HL-60 (cell line): ENCODE measurements around the gene MIEN1.
"Not testable (repeated sequence)": the region's sequence is repeated elsewhere in the genome, so short reads cannot be mapped to it uniquely, and the experiment has no call there.

ENCODE experiments used
- DNase-seq, 2 experiments: peaks; one replicate each; pipeline ENCODE4 v3.0.0-alpha.2; 2010 to 2020; ENCODE audit warnings: low read depth in 1 of 2, low spot score in 1 of 2
- H3K27ac ChIP-seq: fragments of 250-450 bp; sonication (Bioruptor Pico); replicated peaks from 2 replicates; pipeline ENCODE4 v1.5.1; 2020; ENCODE audit warnings: mild to moderate bottlenecking, moderate library complexity
- H3K27me3 ChIP-seq: fragments of 250-450 bp; sonication (Bioruptor Pico); 2 replicates; pipeline ENCODE4 v1.5.1; 2021; ENCODE audit warnings: mild to moderate bottlenecking, moderate library complexity; ENCODE audit not compliant: insufficient read depth, poor library complexity, severe bottlenecking
- H3K4me3 ChIP-seq: replicated peaks from 2 replicates; pipeline ENCODE4 v1.5.1; 2011; ENCODE audit warnings: mild to moderate bottlenecking, control low read depth, low read length; ENCODE audit not compliant: insufficient read depth
- GABPA ChIP-seq: IDR thresholded peaks from 2 replicates; pipeline ENCODE4 v1.6.1; 2012; ENCODE audit warnings: low read depth
- POLR2AphosphoS5 ChIP-seq: IDR thresholded peaks from 2 replicates; pipeline ENCODE4 v1.6.1; 2012; ENCODE audit warnings: low read depth
- SPI1 ChIP-seq: IDR thresholded peaks from 2 replicates; pipeline ENCODE4 v1.6.1; 2012; ENCODE audit warnings: low read depth, mild to moderate bottlenecking, borderline replicate concordance
- TF ChIP-seq, protein P1 (sequence below): IDR thresholded peaks from 2 replicates; pipeline ENCODE4 v1.6.1; 2012; ENCODE audit warnings: low read depth; ENCODE audit not compliant: insufficient replicate concordance
- TF ChIP-seq, protein P2 (sequence below): IDR thresholded peaks from one replicate; pipeline ENCODE4 v1.5.1; 2011; ENCODE audit warnings: low read length, control low read depth, inconsistent platforms; ENCODE audit not compliant: insufficient read depth

Gene MIEN1

DNA sequence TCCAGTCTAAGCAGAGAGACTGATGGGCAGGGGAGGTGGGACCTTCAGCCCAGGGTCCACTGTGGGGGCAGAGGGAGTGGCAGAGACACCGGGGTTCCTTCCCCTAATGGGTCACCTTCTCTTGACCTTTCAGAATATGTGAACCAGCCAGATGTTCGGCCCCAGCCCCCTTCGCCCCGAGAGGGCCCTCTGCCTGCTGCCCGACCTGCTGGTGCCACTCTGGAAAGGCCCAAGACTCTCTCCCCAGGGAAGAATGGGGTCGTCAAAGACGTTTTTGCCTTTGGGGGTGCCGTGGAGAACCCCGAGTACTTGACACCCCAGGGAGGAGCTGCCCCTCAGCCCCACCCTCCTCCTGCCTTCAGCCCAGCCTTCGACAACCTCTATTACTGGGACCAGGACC, 2.8 kb downstream of the MIEN1 start:
- Histone ChIP-seq H3K4me3 (no peak overlapping the region), H3K27me3 (no peaks in the 10 kb centered on the region), H3K27ac (no peak overlapping the region)
- no peak for TF ChIP-seq POLR2AphosphoS5
- DNase-seq, result no peak

DNA sequence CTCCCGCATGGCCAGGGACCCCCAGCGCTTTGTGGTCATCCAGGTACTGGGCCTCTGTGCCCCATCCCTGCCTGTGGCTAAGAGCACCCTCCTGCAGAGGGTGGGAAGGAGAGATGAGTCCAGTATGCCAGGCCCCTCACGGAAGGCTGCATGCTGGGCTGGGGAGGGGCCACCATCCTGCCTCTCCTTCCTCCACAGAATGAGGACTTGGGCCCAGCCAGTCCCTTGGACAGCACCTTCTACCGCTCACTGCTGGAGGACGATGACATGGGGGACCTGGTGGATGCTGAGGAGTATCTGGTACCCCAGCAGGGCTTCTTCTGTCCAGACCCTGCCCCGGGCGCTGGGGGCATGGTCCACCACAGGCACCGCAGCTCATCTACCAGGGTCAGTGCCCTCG, 3.7 kb downstream of the MIEN1 start:
- no peaks in the 10 kb centered on the region for H3K27me3 ChIP-seq
- DNase-seq, result no peak
- TF ChIP-seq GABPA (no peak), POLR2AphosphoS5 (no peak), SPI1 (no peak)
- TF ChIP-seq, protein P1, sequence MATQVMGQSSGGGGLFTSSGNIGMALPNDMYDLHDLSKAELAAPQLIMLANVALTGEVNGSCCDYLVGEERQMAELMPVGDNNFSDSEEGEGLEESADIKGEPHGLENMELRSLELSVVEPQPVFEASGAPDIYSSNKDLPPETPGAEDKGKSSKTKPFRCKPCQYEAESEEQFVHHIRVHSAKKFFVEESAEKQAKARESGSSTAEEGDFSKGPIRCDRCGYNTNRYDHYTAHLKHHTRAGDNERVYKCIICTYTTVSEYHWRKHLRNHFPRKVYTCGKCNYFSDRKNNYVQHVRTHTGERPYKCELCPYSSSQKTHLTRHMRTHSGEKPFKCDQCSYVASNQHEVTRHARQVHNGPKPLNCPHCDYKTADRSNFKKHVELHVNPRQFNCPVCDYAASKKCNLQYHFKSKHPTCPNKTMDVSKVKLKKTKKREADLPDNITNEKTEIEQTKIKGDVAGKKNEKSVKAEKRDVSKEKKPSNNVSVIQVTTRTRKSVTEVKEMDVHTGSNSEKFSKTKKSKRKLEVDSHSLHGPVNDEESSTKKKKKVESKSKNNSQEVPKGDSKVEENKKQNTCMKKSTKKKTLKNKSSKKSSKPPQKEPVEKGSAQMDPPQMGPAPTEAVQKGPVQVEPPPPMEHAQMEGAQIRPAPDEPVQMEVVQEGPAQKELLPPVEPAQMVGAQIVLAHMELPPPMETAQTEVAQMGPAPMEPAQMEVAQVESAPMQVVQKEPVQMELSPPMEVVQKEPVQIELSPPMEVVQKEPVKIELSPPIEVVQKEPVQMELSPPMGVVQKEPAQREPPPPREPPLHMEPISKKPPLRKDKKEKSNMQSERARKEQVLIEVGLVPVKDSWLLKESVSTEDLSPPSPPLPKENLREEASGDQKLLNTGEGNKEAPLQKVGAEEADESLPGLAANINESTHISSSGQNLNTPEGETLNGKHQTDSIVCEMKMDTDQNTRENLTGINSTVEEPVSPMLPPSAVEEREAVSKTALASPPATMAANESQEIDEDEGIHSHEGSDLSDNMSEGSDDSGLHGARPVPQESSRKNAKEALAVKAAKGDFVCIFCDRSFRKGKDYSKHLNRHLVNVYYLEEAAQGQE, result no peak
- TF ChIP-seq, protein P2, sequence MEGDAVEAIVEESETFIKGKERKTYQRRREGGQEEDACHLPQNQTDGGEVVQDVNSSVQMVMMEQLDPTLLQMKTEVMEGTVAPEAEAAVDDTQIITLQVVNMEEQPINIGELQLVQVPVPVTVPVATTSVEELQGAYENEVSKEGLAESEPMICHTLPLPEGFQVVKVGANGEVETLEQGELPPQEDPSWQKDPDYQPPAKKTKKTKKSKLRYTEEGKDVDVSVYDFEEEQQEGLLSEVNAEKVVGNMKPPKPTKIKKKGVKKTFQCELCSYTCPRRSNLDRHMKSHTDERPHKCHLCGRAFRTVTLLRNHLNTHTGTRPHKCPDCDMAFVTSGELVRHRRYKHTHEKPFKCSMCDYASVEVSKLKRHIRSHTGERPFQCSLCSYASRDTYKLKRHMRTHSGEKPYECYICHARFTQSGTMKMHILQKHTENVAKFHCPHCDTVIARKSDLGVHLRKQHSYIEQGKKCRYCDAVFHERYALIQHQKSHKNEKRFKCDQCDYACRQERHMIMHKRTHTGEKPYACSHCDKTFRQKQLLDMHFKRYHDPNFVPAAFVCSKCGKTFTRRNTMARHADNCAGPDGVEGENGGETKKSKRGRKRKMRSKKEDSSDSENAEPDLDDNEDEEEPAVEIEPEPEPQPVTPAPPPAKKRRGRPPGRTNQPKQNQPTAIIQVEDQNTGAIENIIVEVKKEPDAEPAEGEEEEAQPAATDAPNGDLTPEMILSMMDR, result no peak
- no peak overlapping the region for H3K27ac ChIP-seq
- H3K4me3 ChIP-seq, result no peak overlapping the region

DNA sequence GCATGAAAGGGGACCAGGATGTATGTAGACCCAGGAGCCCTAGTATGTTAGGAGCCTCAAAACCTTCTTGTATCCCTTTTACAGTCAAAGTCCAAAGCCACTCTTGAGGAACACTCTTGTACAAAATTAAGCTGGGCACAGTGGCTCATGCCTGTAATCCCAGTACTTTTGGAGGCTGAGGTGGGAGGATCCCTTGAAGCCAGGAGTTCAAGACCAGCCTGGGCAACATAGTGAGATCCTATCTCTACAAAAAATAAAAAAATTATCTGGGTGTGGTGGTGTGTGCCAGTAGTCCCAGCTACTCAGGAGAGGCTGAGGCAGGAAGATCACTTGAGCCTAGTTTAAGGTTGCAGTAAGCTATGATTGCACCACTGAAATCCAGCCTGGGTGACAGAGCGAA, 4.4 kb downstream of the MIEN1 start:
- H3K27me3 ChIP-seq, H3K4me3 ChIP-seq, DNase-seq, H3K27ac ChIP-seq: not testable (repeated sequence)

DNA sequence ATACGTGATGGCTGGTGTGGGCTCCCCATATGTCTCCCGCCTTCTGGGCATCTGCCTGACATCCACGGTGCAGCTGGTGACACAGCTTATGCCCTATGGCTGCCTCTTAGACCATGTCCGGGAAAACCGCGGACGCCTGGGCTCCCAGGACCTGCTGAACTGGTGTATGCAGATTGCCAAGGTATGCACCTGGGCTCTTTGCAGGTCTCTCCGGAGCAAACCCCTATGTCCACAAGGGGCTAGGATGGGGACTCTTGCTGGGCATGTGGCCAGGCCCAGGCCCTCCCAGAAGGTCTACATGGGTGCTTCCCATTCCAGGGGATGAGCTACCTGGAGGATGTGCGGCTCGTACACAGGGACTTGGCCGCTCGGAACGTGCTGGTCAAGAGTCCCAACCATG, 5.6 kb downstream of the MIEN1 start:
- no peak for TF ChIP-seq GABPA
- TF ChIP-seq, protein P2, result no peak
- TF ChIP-seq, protein P1, result no peak
- TF ChIP-seq POLR2AphosphoS5, result no peak
- no peak for TF ChIP-seq SPI1
- DNase-seq, result no peak
- Histone ChIP-seq H3K27me3 (no peaks in the 10 kb centered on the region), H3K4me3 (no peak overlapping the region), H3K27ac (no peak overlapping the region)

DNA sequence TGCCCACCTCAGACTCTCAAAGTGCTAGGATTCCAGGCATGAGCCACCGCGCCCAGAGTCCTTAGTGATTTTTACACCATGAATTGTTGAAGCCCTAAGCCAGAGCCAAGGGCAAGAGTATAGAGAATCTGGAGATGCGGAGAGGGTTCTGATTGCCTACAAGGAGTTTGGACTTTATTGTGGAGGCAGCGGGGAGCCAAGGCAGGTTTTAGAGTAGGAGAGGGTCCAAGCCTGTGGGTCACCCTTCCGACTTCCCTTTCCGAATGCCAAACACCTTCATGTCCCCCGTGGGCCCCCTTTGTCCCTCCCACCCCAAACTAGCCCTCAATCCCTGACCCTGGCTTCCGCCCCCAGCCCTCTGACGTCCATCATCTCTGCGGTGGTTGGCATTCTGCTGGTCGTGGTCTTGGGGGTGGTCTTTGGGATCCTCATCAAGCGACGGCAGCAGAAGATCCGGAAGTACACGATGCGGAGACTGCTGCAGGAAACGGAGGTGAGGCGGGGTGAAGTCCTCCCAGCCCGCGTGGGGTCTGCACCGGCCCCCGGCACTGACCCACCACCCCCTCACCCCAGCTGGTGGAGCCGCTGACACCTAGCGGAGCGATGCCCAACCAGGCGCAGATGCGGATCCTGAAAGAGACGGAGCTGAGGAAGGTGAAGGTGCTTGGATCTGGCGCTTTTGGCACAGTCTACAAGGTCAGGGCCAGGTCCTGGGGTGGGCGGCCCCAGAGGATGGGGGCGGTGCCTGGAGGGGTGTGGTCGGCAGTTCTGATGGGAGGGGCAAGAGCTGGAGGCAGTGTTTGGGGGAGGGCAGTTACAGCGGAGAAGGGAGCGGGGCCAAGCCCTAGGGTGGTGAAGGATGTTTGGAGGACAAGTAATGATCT, 7.1 kb downstream of the MIEN1 start:
- Histone ChIP-seq H3K27me3 (no peaks in the 10 kb centered on the region), H3K27ac (no peak overlapping the region), H3K4me3 (no peak overlapping the region)
- no peak for DNase-seq
- TF ChIP-seq GABPA, result no peak
- TF ChIP-seq, protein P2, result no peak
- TF ChIP-seq SPI1, result no peak
- TF ChIP-seq, protein P1, result no peak
- TF ChIP-seq POLR2AphosphoS5, result no peak
